H9 (cell line): Measurements from ENCODE around the gene OTUD6A. TPM values are rescaled to one million over a fixed set of nuclear protein-coding genes. Genes with fewer than 3 reads are reported as not detected.

Source experiments
- DNase-seq: peaks from one replicate; pipeline ENCODE4 v3.0.0-alpha.2; 2017
- H2AFZ ChIP-seq: one replicate; pipeline ENCODE4 v1.6.1; 2013; ENCODE audit warnings: mild to moderate bottlenecking, low read length, control low read depth, moderate library complexity
- H2AK5ac ChIP-seq: 2 replicates; pipeline ENCODE4 v1.6.1; 2013; ENCODE audit warnings: low read length, control low read depth, mixed read lengths; ENCODE audit not compliant: insufficient read length
- H2BK120ac ChIP-seq: one replicate; pipeline ENCODE4 v1.6.1; 2013; ENCODE audit warnings: low read depth, mild to moderate bottlenecking, low read length, control low read depth, inconsistent platforms; ENCODE audit not compliant: poor library complexity, severe bottlenecking
- H2BK12ac ChIP-seq: 2 replicates; pipeline ENCODE4 v1.6.1; 2013; ENCODE audit warnings: low read length, control low read depth, mixed read lengths, low read depth; ENCODE audit not compliant: insufficient read length
- H2BK15ac ChIP-seq: 2 replicates; pipeline ENCODE4 v1.6.1; 2013; ENCODE audit warnings: low read depth, low read length, control low read depth
- H2BK20ac ChIP-seq: one replicate; pipeline ENCODE4 v1.6.1; 2013; ENCODE audit warnings: low read depth, mild to moderate bottlenecking, low read length, control low read depth, inconsistent platforms; ENCODE audit not compliant: poor library complexity, severe bottlenecking
- H2BK5ac ChIP-seq: 2 replicates; pipeline ENCODE4 v1.6.1; 2013; ENCODE audit warnings: low read length, control low read depth, mixed read lengths; ENCODE audit not compliant: insufficient read length
- H3K14ac ChIP-seq: 2 replicates; pipeline ENCODE4 v1.6.1; 2013; ENCODE audit warnings: low read length, control low read depth; ENCODE audit not compliant: insufficient read depth
- H3K18ac ChIP-seq: 2 replicates; pipeline ENCODE4 v1.6.1; 2013; ENCODE audit warnings: low read depth, mild to moderate bottlenecking, mixed read lengths, low read length, control low read depth; ENCODE audit not compliant: insufficient read length
- H3K23ac ChIP-seq: 2 replicates; pipeline ENCODE4 v1.6.1; 2013; ENCODE audit warnings: low read length, control low read depth, mixed read lengths, low read depth; ENCODE audit not compliant: insufficient read length
- H3K23me2 ChIP-seq: 2 replicates; pipeline ENCODE4 v1.6.1; 2013; ENCODE audit warnings: low read depth, mild to moderate bottlenecking, mixed read lengths, low read length, control low read depth; ENCODE audit not compliant: insufficient read length, poor library complexity, severe bottlenecking
- H3K27ac ChIP-seq: 2 replicates; pipeline ENCODE4 v1.5.1; 2013; ENCODE audit warnings: low read length, control low read depth, mixed read lengths, low read depth; ENCODE audit not compliant: insufficient read length
- H3K27me3 ChIP-seq: 2 replicates; pipeline ENCODE4 v1.6.1; 2013; ENCODE audit warnings: low read length, control low read depth, inconsistent platforms; ENCODE audit not compliant: insufficient read depth
- H3K4ac ChIP-seq: 2 replicates; pipeline ENCODE4 v1.6.1; 2013; ENCODE audit warnings: low read depth, mild to moderate bottlenecking, control low read depth, inconsistent platforms, low read length, moderate library complexity
- H3K4me1 ChIP-seq: 2 replicates; pipeline ENCODE4 v1.6.1; 2013; ENCODE audit warnings: low read length, control low read depth, inconsistent platforms; ENCODE audit not compliant: insufficient read depth
- H3K4me2 ChIP-seq: 2 replicates; pipeline ENCODE4 v1.6.1; 2013; ENCODE audit warnings: low read length, control low read depth, mixed read lengths; ENCODE audit not compliant: insufficient read length, insufficient read depth
- H3K56ac ChIP-seq: 2 replicates; pipeline ENCODE4 v1.6.1; 2013; ENCODE audit warnings: low read depth, mild to moderate bottlenecking, mixed read lengths, low read length, control low read depth; ENCODE audit not compliant: insufficient read length
- H3K79me1 ChIP-seq: 2 replicates; pipeline ENCODE4 v1.6.1; 2013; ENCODE audit warnings: low read depth, mild to moderate bottlenecking, moderate library complexity, low read length, control low read depth, inconsistent platforms; ENCODE audit not compliant: insufficient read depth, poor library complexity, severe bottlenecking
- H3K79me2 ChIP-seq: 2 replicates; pipeline ENCODE4 v1.6.1; 2013; ENCODE audit warnings: low read length, control low read depth, inconsistent platforms; ENCODE audit not compliant: insufficient read depth
- H3K9ac ChIP-seq: 2 replicates; pipeline ENCODE4 v1.6.1; 2013; ENCODE audit warnings: low read length, control low read depth, mixed read lengths; ENCODE audit not compliant: insufficient read length; ENCODE audit errors: extremely low read depth
- H3K9me3 ChIP-seq: one replicate; pipeline ENCODE4 v1.6.1; 2013; ENCODE audit warnings: low read depth, low read length, inconsistent platforms; ENCODE audit not compliant: control insufficient read depth
- H3T11ph ChIP-seq: one replicate; pipeline ENCODE4 v1.6.1; 2013; ENCODE audit warnings: mild to moderate bottlenecking, low read length, control low read depth, inconsistent platforms
- H4K20me1 ChIP-seq: one replicate; pipeline ENCODE4 v1.6.1; 2013; ENCODE audit not compliant: control insufficient read depth, insufficient read length, insufficient read depth
- H4K5ac ChIP-seq: 2 replicates; pipeline ENCODE4 v1.6.1; 2013; ENCODE audit warnings: low read depth, mild to moderate bottlenecking, mixed read lengths, low read length, control low read depth; ENCODE audit not compliant: insufficient read length
- H4K8ac ChIP-seq: replicated peaks from 2 replicates; pipeline ENCODE4 v1.6.1; 2013; ENCODE audit warnings: low read length, control low read depth, mixed read lengths, low read depth; ENCODE audit not compliant: insufficient read length
- H4K91ac ChIP-seq: 2 replicates; pipeline ENCODE4 v1.6.1; 2013; ENCODE audit warnings: low read depth, mild to moderate bottlenecking, moderate library complexity, mixed read lengths, low read length, control low read depth; ENCODE audit not compliant: insufficient read length
- H3K27ac Mint-ChIP-seq, 3 experiments: 2 replicates in 2 of 3; 3 replicates in 1 of 3; pipeline ENCODE4 v1.8.0; 2020 to 2021; ENCODE audit warnings: mixed read lengths in 3 of 3, mild to moderate bottlenecking in 1 of 3, moderate library complexity in 1 of 3
- H3K27me3 Mint-ChIP-seq: 2 replicates; pipeline ENCODE4 v1.8.0; 2021; ENCODE audit warnings: low read depth, mild to moderate bottlenecking, moderate library complexity, mixed read lengths
- H3K36me3 Mint-ChIP-seq, 3 experiments: 2 replicates in 2 of 3; 3 replicates in 1 of 3; pipeline ENCODE4 v1.8.0; 2020 to 2021; ENCODE audit warnings: low read depth in 3 of 3, mixed read lengths in 3 of 3; ENCODE audit not compliant: insufficient read depth in 1 of 3
- H3K4me1 Mint-ChIP-seq, 2 experiments: 2 replicates each; pipeline ENCODE4 v1.8.0; 2020; ENCODE audit warnings: mixed read lengths in 2 of 2
- H3K4me3 Mint-ChIP-seq, 2 experiments: 2 replicates in 1 of 2; 3 replicates in 1 of 2; pipeline ENCODE4 v1.8.0; 2020 to 2021; ENCODE audit warnings: mild to moderate bottlenecking in 2 of 2, mixed read lengths in 2 of 2, moderate library complexity in 1 of 2
- H3K9me3 Mint-ChIP-seq, 2 experiments: 2 replicates in 1 of 2; 3 replicates in 1 of 2; pipeline ENCODE4 v1.8.0; 2020; ENCODE audit warnings: mild to moderate bottlenecking in 2 of 2, mixed read lengths in 2 of 2, moderate library complexity in 1 of 2
- CTCF ChIP-seq: fragments of 200-600 bp; sonication (generic); conservative IDR thresholded peaks from 3 replicates; pipeline ENCODE4 v1.8.0; 2021; ENCODE audit warnings: antibody characterized with exemption, mild to moderate bottlenecking
- WGBS: extraction: QIAGEN DNeasy Blood & Tissue Kit; methylation state at CpG from one replicate; pipeline ENCODE4 v1.1.7; 2013; ENCODE audit warnings: missing lambda C conversion rate, low lambda C conversion rate, mixed read lengths; ENCODE audit not compliant: insufficient read length; ENCODE audit errors: extremely low coverage; 5-methylcytosine and 5-hydroxymethylcytosine counted together
- total RNA-seq: library from RNA; stranded (reverse); gene quantifications from 2 replicates; pipeline ENCODE4 v1.2.1, GENCODE V29; 2021

The OTUD6A gene
- total RNA-seq, 1 experiment from 2014 or later: not detected

GRCh38 chrX:70049925-70050324 lies 12.3 kb upstream of the OTUD6A start, which contains the start of gene AWAT2:
AWAT2 (minus strand) TSS chrX:70049938; CDS start chrX:70049932, 6 bp downstream.
- Histone ChIP-seq H2AK5ac (no peak within 1 kb of the TSS), H4K20me1 (no peaks in the 10 kb centered on the region), H3K9me3 (peaks cover 49% of the 10 kb centered on the region), H2AFZ (no peak within 1 kb of the TSS), H3K23ac (no peak within 1 kb of the TSS), H3T11ph (no peak within 1 kb of the TSS), H3K27me3 (no peaks in the 10 kb centered on the region), H2BK5ac (no peak within 1 kb of the TSS), H2BK15ac (no peak within 1 kb of the TSS), H2BK120ac (no peak within 1 kb of the TSS), H4K8ac (no peak within 1 kb of the TSS), H3K79me1 (no peaks in the 10 kb centered on the region), H3K18ac (no peak within 1 kb of the TSS), H3K4ac (no peak within 1 kb of the TSS), H3K9ac (no peak within 1 kb of the TSS), H2BK20ac (no peak within 1 kb of the TSS), H3K56ac (no peak within 1 kb of the TSS), H2BK12ac (no peak within 1 kb of the TSS), H3K79me2 (no peaks in the 10 kb centered on the region), H3K14ac (no peak within 1 kb of the TSS), H3K4me1 (no peaks in the 10 kb centered on the region), H3K23me2 (no peaks in the 10 kb centered on the region), H3K4me2 (no peak within 1 kb of the TSS), H4K91ac (no peak within 1 kb of the TSS), H3K27ac (no peak within 1 kb of the TSS), H4K5ac (no peak within 1 kb of the TSS)
- Mint-ChIP-seq H3K4me3 (no peak within 1 kb of the TSS), H3K36me3 (no peaks in the 10 kb centered on the region; a peak in 2 of 7 replicates), H3K4me1 (no peaks in the 10 kb centered on the region), H3K9me3 (peaks cover 63 to 67% of the 10 kb centered on the region in 2 experiments), H3K27ac (no peak within 1 kb of the TSS; a peak in 2 of 7 replicates), H3K27me3 (no peaks in the 10 kb centered on the region; the same call in none of the 2 replicates)
- WGBS: no CpG with 5 or more reads among the region's 4 CpGs
- no peak for TF ChIP-seq CTCF
- no peak for DNase-seq
